ENCODE measurements around the gene DRAP1.

- TF ChIP-seq CTCF (IDR thresholded peaks at IDR 0.05) (no peak), POLR2A (IDR thresholded peaks at IDR 0.05) (no peak), POLR2AphosphoS5 (IDR thresholded peaks at IDR 0.05) (no peak)
These were observed 9.4 kb downstream of the DRAP1 start for GRCh38 chr11:65928667-65929066.

Measured in transverse colon (tissue), 4 donors.